GM23338 (cell line): ENCODE data around the gene C6orf89. TPM values are rescaled to one million over a fixed set of nuclear protein-coding genes. Genes with fewer than 3 reads are reported as not detected.

Source experiments
- ATAC-seq: fragments of 200-7000 bp; cut with Tn5 transposase; 3 replicates; pipeline ENCODE4 v1.9.1; 2020
- DNase-seq: peaks from one replicate; pipeline ENCODE4 v3.0.0-alpha.2; 2015; ENCODE audit warnings: low spot score
- H2AFZ ChIP-seq: fragments of 200-600 bp; sonication (generic); 2 replicates; pipeline ENCODE4 v1.8.0; 2016; ENCODE audit warnings: antibody characterized with exemption, mild to moderate bottlenecking, moderate library complexity
- H3F3A ChIP-seq: fragments of 200-600 bp; sonication (generic); replicated peaks from 2 replicates; pipeline ENCODE4 v1.8.0; 2017; ENCODE audit warnings: antibody characterized with exemption, mixed run types, low read depth
- H3K27ac ChIP-seq: fragments of 200-600 bp; sonication (generic); 2 replicates; pipeline ENCODE4 v1.6.1; 2016; ENCODE audit warnings: low read depth
- H3K27me3 ChIP-seq: fragments of 200-600 bp; sonication (generic); 2 replicates; pipeline ENCODE4 v1.8.0; 2016; ENCODE audit warnings: mild to moderate bottlenecking, mixed run types, moderate library complexity; ENCODE audit not compliant: insufficient read depth
- H3K36me3 ChIP-seq: fragments of 200-600 bp; sonication (generic); 2 replicates; pipeline ENCODE4 v1.8.0; 2016; ENCODE audit warnings: mild to moderate bottlenecking; ENCODE audit not compliant: insufficient read depth
- H3K4me1 ChIP-seq: fragments of 200-600 bp; sonication (generic); 2 replicates; pipeline ENCODE4 v1.8.0; 2016; ENCODE audit warnings: mild to moderate bottlenecking, moderate library complexity; ENCODE audit not compliant: insufficient read depth
- H3K4me2 ChIP-seq: fragments of 200-600 bp; sonication (generic); 2 replicates; pipeline ENCODE4 v1.7.1; 2017; ENCODE audit warnings: mixed run types
- H3K4me3 ChIP-seq: fragments of 200-600 bp; sonication (generic); 2 replicates; pipeline ENCODE4 v1.6.1; 2016; ENCODE audit warnings: mixed run types
- H3K79me2 ChIP-seq: fragments of 200-600 bp; sonication (generic); replicated peaks from 2 replicates; pipeline ENCODE4 v1.8.0; 2017; ENCODE audit warnings: mild to moderate bottlenecking; ENCODE audit not compliant: insufficient read depth
- H3K9me2 ChIP-seq: fragments of 200-600 bp; sonication (generic); 2 replicates; pipeline ENCODE4 v1.8.0; 2017; ENCODE audit not compliant: insufficient read depth
- H4K20me1 ChIP-seq: fragments of 200-600 bp; sonication (generic); replicated peaks from 2 replicates; pipeline ENCODE4 v1.8.0; 2017; ENCODE audit warnings: mild to moderate bottlenecking; ENCODE audit not compliant: insufficient read depth
- H3K27ac Mint-ChIP-seq: 2 replicates; pipeline ENCODE4 v1.8.0; 2020; ENCODE audit warnings: inconsistent platforms, mild to moderate bottlenecking, moderate library complexity, mixed read lengths
- H3K27me3 Mint-ChIP-seq: 3 replicates; pipeline ENCODE4 v1.8.0; 2022; ENCODE audit warnings: low read depth, mild to moderate bottlenecking, moderate library complexity, mixed read lengths, inconsistent platforms; ENCODE audit not compliant: insufficient read depth, poor library complexity
- H3K36me3 Mint-ChIP-seq: 3 replicates; pipeline ENCODE4 v1.8.0; 2021; ENCODE audit warnings: low read depth, mild to moderate bottlenecking, inconsistent platforms, moderate library complexity, mixed read lengths
- H3K4me1 Mint-ChIP-seq: 3 replicates; pipeline ENCODE4 v1.8.0; 2020; ENCODE audit warnings: mild to moderate bottlenecking, inconsistent platforms, mixed read lengths
- H3K4me3 Mint-ChIP-seq: 3 replicates; pipeline ENCODE4 v1.8.0; 2021; ENCODE audit warnings: moderate library complexity, mild to moderate bottlenecking, inconsistent platforms, mixed read lengths
- H3K9me3 Mint-ChIP-seq: 3 replicates; pipeline ENCODE4 v1.8.0; 2020; ENCODE audit warnings: moderate library complexity, mild to moderate bottlenecking, inconsistent platforms, mixed read lengths
- CTCF ChIP-seq, 2 experiments: fragments of 200-600 bp in 1 of 2; sonication (generic) in 1 of 2; conservative IDR thresholded peaks; 2 replicates each; pipeline versions ENCODE4 v1.5.1 to v1.6.1; 2016 to 2017; ENCODE audit warnings: antibody characterized with exemption in 2 of 2, low read depth in 2 of 2, mild to moderate bottlenecking in 2 of 2, moderate library complexity in 1 of 2
- ETS1 ChIP-seq: IDR thresholded peaks from 2 replicates; pipeline ENCODE4 v1.6.1; 2016; ENCODE audit warnings: antibody characterized with exemption
- EZH2 ChIP-seq: fragments of 200-600 bp; sonication (generic); IDR thresholded peaks from one replicate; pipeline ENCODE4 v1.8.0; 2017; ENCODE audit warnings: antibody characterized with exemption, mild to moderate bottlenecking, low read depth; ENCODE audit not compliant: unreplicated experiment
- JUNB ChIP-seq: IDR thresholded peaks from one replicate; pipeline ENCODE4 v1.6.1; 2016; ENCODE audit warnings: antibody characterized with exemption; ENCODE audit not compliant: unreplicated experiment
- NANOG ChIP-seq: IDR thresholded peaks from 2 replicates; pipeline ENCODE4 v1.6.1; 2016; ENCODE audit warnings: antibody characterized with exemption, borderline replicate concordance
- REST ChIP-seq: IDR thresholded peaks from one replicate; pipeline ENCODE4 v1.6.1; 2018; ENCODE audit warnings: antibody characterized with exemption; ENCODE audit not compliant: unreplicated experiment
- STAT1 ChIP-seq: IDR thresholded peaks from one replicate; pipeline ENCODE4 v1.6.1; 2016; ENCODE audit warnings: antibody characterized with exemption; ENCODE audit not compliant: unreplicated experiment
- ZNF114 ChIP-seq: fragments of 250-450 bp; sonication (Bioruptor Pico); IDR thresholded peaks from 2 replicates; pipeline ENCODE4 v1.5.0; 2020; ENCODE audit warnings: mild to moderate bottlenecking, moderate library complexity
- ZNF331 ChIP-seq: fragments of 250-450 bp; sonication (Bioruptor Pico); IDR thresholded peaks from 2 replicates; pipeline ENCODE4 v1.5.0; 2020; ENCODE audit warnings: low read depth, mild to moderate bottlenecking, moderate library complexity
- polyA plus RNA-seq: library from polyadenylated mRNA; unstranded; fragments of >200 nt; fragmentation: Nextera tagmentation; extraction: Ambion mirVana; gene quantifications from 2 replicates; pipeline ENCODE4 v1.2.1, GENCODE V29; 2016
- total RNA-seq: library from RNA; depleted of rRNA; stranded (reverse); fragments of >200 nt; shearing (Covaris generic); gene quantifications from 2 replicates; pipeline ENCODE4 v1.2.3, GENCODE V29; 2014

The C6orf89 gene
- total and polyA plus RNA-seq, 2 experiments from 2014 or later = 3.7 to 7.9 TPM

- Histone ChIP-seq H3K27ac (no peak overlapping the region), H3K4me1 (no peaks in the 10 kb centered on the region), H3F3A (no peaks in the 10 kb centered on the region), H3K4me2 (no peak overlapping the region), H3K79me2 (no peaks in the 10 kb centered on the region), H2AFZ (no peak overlapping the region), H4K20me1 (0 out of 2 replicates have a peak, but pooled peaks cover 5% of the 10 kb centered on the region), H3K4me3 (no peak overlapping the region), H3K9me2 (no peaks in the 10 kb centered on the region), H3K27me3 (no peaks in the 10 kb centered on the region), H3K36me3 (no peaks in the 10 kb centered on the region)
- ATAC-seq (no peak), DNase-seq (no peak)
- Mint-ChIP-seq H3K36me3 (no peaks in the 10 kb centered on the region), H3K4me1 (peaks cover 8% of the 10 kb centered on the region), H3K9me3 (no peaks in the 10 kb centered on the region), H3K4me3 (no peak overlapping the region), H3K27ac (no peak overlapping the region), H3K27me3 (peaks cover 12% of the 10 kb centered on the region)
- no peak for TF ChIP-seq ETS1
- TF ChIP-seq ZNF331 (CRISPR knock-in tag) = no peak
- TF ChIP-seq CTCF (conservative IDR thresholded peaks at IDR 0.05; ENCODE audit: low read depth in 2 of 2) = no peak
- no peak for TF ChIP-seq REST
Measured at GRCh38 chr6:36916126-36916525, 30.4 kb downstream of the C6orf89 start.

GRCh38 chr6:36917541-36918193 lies 31.9 kb downstream of the C6orf89 start:
- ATAC-seq (no peak), DNase-seq (no peak)
- no peaks in the 10 kb centered on the region for H3F3A ChIP-seq
- 0 out of 2 replicates have a peak overlapping the region, but pooled peaks have one; percentile 19 for H3K27ac ChIP-seq
- Mint-ChIP-seq H3K4me1 (peaks cover 8% of the 10 kb centered on the region), H3K36me3 (no peaks in the 10 kb centered on the region), H3K4me3 (no peak overlapping the region), H3K9me3 (no peaks in the 10 kb centered on the region), H3K27me3 (peaks cover 12% of the 10 kb centered on the region), H3K27ac (no peak overlapping the region)
- H3K79me2 ChIP-seq = no peaks in the 10 kb centered on the region
- no peak for TF ChIP-seq ZNF114 (CRISPR knock-in tag)
- TF ChIP-seq ETS1 = no peak
- no peak for TF ChIP-seq REST
- no peak for TF ChIP-seq NANOG
- TF ChIP-seq STAT1 = no peak
- TF ChIP-seq EZH2 = no peak
- no peak for TF ChIP-seq JUNB
- H3K27me3 ChIP-seq = no peaks in the 10 kb centered on the region
- H3K4me1 ChIP-seq = no peaks in the 10 kb centered on the region
- H4K20me1 ChIP-seq = 0 out of 2 replicates have a peak, but pooled peaks cover 5% of the 10 kb centered on the region
- no peak overlapping the region for H3K4me2 ChIP-seq
- no peaks in the 10 kb centered on the region for H3K9me2 ChIP-seq
- no peak overlapping the region for H3K4me3 ChIP-seq
- H2AFZ ChIP-seq = no peak overlapping the region
- H3K36me3 ChIP-seq = no peaks in the 10 kb centered on the region
